Adipose tissue (tissue), 3 donors: ENCODE measurements around the gene SERPINA10. TPM values are rescaled to one million over a fixed set of nuclear protein-coding genes. Genes with fewer than 3 reads are reported as not detected.

Source experiments
- H3K27ac ChIP-seq: one replicate; pipeline ENCODE4 v1.5.1; 2013; ENCODE audit warnings: low read depth, low read length
- WGBS, 3 donors: extraction: QIAGEN DNeasy Blood & Tissue Kit; methylation state at CpG; one replicate each; pipeline ENCODE4 v1.1.7; 2013; 5-methylcytosine and 5-hydroxymethylcytosine counted together
- polyA plus RNA-seq, 3 donors: library from polyadenylated mRNA; stranded (reverse); fragments of 200-250 nt; gene quantifications; one replicate each; pipeline ENCODE4 v1.2.3, GENCODE V29; 2013
- donor health status: healthy with polysubstance abuse.
- donor health status: Bipolar disorder and iron deficiency.
- donor health status: healthy.

The SERPINA10 gene
- under 1 TPM in 1 of 3 donors, not detected in 2; 0.07 TPM for polyA plus RNA-seq

GRCh38 chr14:94292872-94293577 is at the start of gene SERPINA10:
TSS of gene SERPINA10 (minus strand) at chr14:94293268. CDS start at chr14:94290593, 2,675 bp downstream.
- WGBS, 3 donors: 48 to 76% (median 76%) methylated on average over 10 of the region's 10 CpGs
- H3K27ac ChIP-seq: no peak within 1 kb of the TSS

GRCh38 chr14:94342334-94342934 is 49.4 kb upstream of the SERPINA10 start:
- H3K27ac ChIP-seq: no peak overlapping the region

GRCh38 chr14:94341656-94342333 is 48.7 kb upstream of the SERPINA10 start:
- no peak overlapping the region for H3K27ac ChIP-seq
- 41 to 57% (median 43%) methylated on average over 5 of the region's 5 CpGs for WGBS, 3 donors

More at GRCh38 chr14:94342334-94342934, 49.4 kb upstream of the SERPINA10 start:
- 39 to 47% (median 43%) methylated on average over 2 of the region's 2 CpGs for WGBS, 3 donors

- H3K27ac ChIP-seq: no peak overlapping the region
Measured at GRCh38 chr14:94340533-94340932, 47.5 kb upstream of the SERPINA10 start.

- 75 to 86% (median 84%) methylated on average over 2 of the region's 2 CpGs for WGBS, 3 donors
- no peak overlapping the region for H3K27ac ChIP-seq
Measured at GRCh38 chr14:94338023-94338422, 45.0 kb upstream of the SERPINA10 start.

GRCh38 chr14:94337274-94337673 is 44.2 kb upstream of the SERPINA10 start:
- whole genome bisulfite sequencing, 3 donors: 68 to 83% (median 72%) methylated on average over 6 of the region's 6 CpGs
- H3K27ac ChIP-seq: no peak overlapping the region

GRCh38 chr14:94334872-94335271 is 41.8 kb upstream of the SERPINA10 start:
- no peak overlapping the region for H3K27ac ChIP-seq
- 51 to 69% (median 62%) methylated on average over 4 of the region's 4 CpGs for WGBS, 3 donors

- H3K27ac ChIP-seq: no peak overlapping the region
Measured at GRCh38 chr14:94332587-94332986, 39.5 kb upstream of the SERPINA10 start.

- WGBS, 3 donors: 68 to 71% (median 71%) methylated on average over 7 of the region's 7 CpGs
- no peak overlapping the region for H3K27ac ChIP-seq
Measured at GRCh38 chr14:94332063-94332583, 39.1 kb upstream of the SERPINA10 start.

- 83 to 96% (median 94%) methylated on average over 5 of the region's 5 CpGs for WGBS, 3 donors
- no peak overlapping the region for H3K27ac ChIP-seq
Measured at GRCh38 chr14:94331462-94331861, 38.4 kb upstream of the SERPINA10 start.

- H3K27ac ChIP-seq: no peak overlapping the region
- WGBS, 3 donors: 32 to 59% (median 50%) methylated on average over 2 of the region's 2 CpGs
Measured at GRCh38 chr14:94330857-94331256, 37.8 kb upstream of the SERPINA10 start.

GRCh38 chr14:94330432-94330831 is 37.4 kb upstream of the SERPINA10 start:
- 85 to 90% (median 87%) methylated on average over 3 of the region's 3 CpGs for WGBS, 3 donors

GRCh38 chr14:94329857-94330256 is 36.8 kb upstream of the SERPINA10 start:
- WGBS, 3 donors: 89 to 95% (median 92%) methylated on average over 4 of the region's 4 CpGs
- H3K27ac ChIP-seq: no peak overlapping the region

More at GRCh38 chr14:94330432-94330831, 37.4 kb upstream of the SERPINA10 start:
- no peak overlapping the region for H3K27ac ChIP-seq

- WGBS, 3 donors: 84 to 88% (median 87%) methylated on average over 2 of the region's 2 CpGs
- no peak overlapping the region for H3K27ac ChIP-seq
Measured at GRCh38 chr14:94328196-94328595, 35.1 kb upstream of the SERPINA10 start.

GRCh38 chr14:94322648-94323570 is 29.8 kb upstream of the SERPINA10 start, which contains the start of gene SERPINA6:
TSS of gene SERPINA6 (minus strand) at chr14:94323336. CDS start at chr14:94314648, 8,688 bp downstream.
- no peak within 1 kb of the TSS for H3K27ac ChIP-seq
- 42 to 74% (median 70%) methylated on average over 15 of the region's 15 CpGs for WGBS, 3 donors

GRCh38 chr14:94321421-94322271 is 28.6 kb upstream of the SERPINA10 start:
- 76 to 83% (median 80%) methylated on average over 5 of the region's 5 CpGs for WGBS, 3 donors
- H3K27ac ChIP-seq: no peak overlapping the region

- WGBS, 3 donors: 37 to 66% (median 58%) methylated on average over 5 of the region's 5 CpGs
Measured at GRCh38 chr14:94320243-94320642, 27.2 kb upstream of the SERPINA10 start.

More at GRCh38 chr14:94320243-94320642, 27.2 kb upstream of the SERPINA10 start:
- H3K27ac ChIP-seq: no peak overlapping the region
